Activated naive CD8-positive, alpha-beta T cell (primary cell): ENCODE measurements around the gene IL9.

ENCODE experiments used
- H3K27ac Mint-ChIP-seq: one replicate; pipeline ENCODE4 v1.8.0; 2021; ENCODE audit warnings: mixed read lengths
- H3K27me3 Mint-ChIP-seq: one replicate; pipeline ENCODE4 v1.8.0; 2021; ENCODE audit warnings: mixed read lengths
- H3K36me3 Mint-ChIP-seq: one replicate; pipeline ENCODE4 v1.8.0; 2021; ENCODE audit warnings: mixed read lengths
- H3K4me1 Mint-ChIP-seq: one replicate; pipeline ENCODE4 v1.8.0; 2021; ENCODE audit warnings: low read depth, mixed read lengths
- H3K4me3 Mint-ChIP-seq: one replicate; pipeline ENCODE4 v1.8.0; 2021; ENCODE audit warnings: mild to moderate bottlenecking, mixed read lengths
- H3K9me3 Mint-ChIP-seq: one replicate; pipeline ENCODE4 v1.8.0; 2021; ENCODE audit warnings: low read depth, mixed read lengths

IL9 gene

DNA sequence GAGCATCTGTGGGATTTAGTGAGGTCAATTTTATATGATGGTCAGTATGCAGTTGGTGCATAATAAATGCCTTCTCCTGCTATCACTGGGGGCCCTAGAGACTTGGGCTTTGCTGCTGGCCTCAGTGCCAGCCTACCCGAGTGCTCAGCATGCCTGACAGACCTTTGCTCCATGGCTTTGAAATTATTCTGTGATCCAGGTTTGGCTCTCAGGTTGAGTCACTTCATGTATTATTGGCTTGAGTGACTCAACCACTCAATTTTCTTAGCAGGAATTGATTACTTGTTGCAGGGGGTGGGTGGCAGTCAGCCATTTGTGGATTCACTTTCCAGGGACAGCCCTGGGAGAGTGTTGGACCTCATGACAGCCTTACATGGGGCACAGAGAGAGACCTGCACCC lies 47.7 kb downstream of the IL9 start:
- Mint-ChIP-seq H3K4me3 (no peak overlapping the region), H3K36me3 (no peaks in the 10 kb centered on the region), H3K4me1 (no peaks in the 10 kb centered on the region), H3K27ac (no peak overlapping the region), H3K27me3 (peaks cover 4% of the 10 kb centered on the region), H3K9me3 (no peaks in the 10 kb centered on the region)

DNA sequence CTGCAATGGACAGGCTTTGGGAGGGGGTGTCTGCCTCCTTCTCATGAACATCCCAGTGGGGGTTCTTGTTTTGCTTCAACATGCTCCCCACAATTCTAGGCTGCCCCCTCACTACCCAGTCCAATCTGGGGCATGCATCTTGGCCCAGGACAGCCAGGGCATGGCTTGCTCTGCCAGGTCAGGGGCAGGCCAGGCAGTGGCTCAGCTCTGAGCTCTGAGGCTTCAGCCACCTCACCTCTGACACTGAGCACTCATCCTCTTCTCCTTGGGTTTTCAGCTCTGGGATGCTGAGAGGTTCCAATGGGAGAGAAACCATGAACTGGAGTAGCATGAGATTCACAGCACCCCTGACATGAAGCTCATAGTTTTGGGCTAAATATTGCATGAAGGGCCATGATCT lies 49.3 kb downstream of the IL9 start:
- H3K27me3 Mint-ChIP-seq, result peaks cover 4% of the 10 kb centered on the region
- no peaks in the 10 kb centered on the region for H3K36me3 Mint-ChIP-seq
- H3K9me3 Mint-ChIP-seq, result no peaks in the 10 kb centered on the region
- H3K4me3 Mint-ChIP-seq, result no peak overlapping the region
- no peaks in the 10 kb centered on the region for H3K4me1 Mint-ChIP-seq
- H3K27ac Mint-ChIP-seq, result no peak overlapping the region

- peaks cover 4% of the 10 kb centered on the region for H3K9me3 Mint-ChIP-seq
- no peaks in the 10 kb centered on the region for H3K4me1 Mint-ChIP-seq
- H3K36me3 Mint-ChIP-seq, result no peaks in the 10 kb centered on the region
- H3K27ac Mint-ChIP-seq, result no peak overlapping the region
- H3K27me3 Mint-ChIP-seq, result peaks cover 4% of the 10 kb centered on the region
- no peak overlapping the region for H3K4me3 Mint-ChIP-seq
Measured at GRCh38 chr5:135843571-135844337, 51.9 kb downstream of the IL9 start.

DNA sequence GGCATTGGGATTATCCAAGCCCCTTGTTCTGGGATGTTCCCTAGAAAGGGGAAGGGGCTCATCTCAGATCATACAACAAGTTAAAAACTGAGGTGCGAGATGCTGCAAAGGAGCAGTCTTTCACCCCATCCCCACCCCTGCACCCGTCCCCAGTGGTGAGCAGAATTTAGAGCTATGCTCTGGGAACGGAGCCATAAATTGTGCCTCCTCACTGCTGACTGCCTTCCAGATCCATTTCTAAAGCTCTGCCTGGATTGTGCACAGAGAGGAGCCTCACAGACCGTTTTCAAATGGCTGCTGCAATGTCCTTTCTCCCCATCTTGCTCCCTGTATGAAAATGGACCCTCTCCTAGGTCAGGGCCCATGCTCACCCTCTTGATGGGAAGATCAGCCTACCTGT lies 52.9 kb downstream of the IL9 start:
- no peaks in the 10 kb centered on the region for H3K4me1 Mint-ChIP-seq
- H3K9me3 Mint-ChIP-seq, result peaks cover 4% of the 10 kb centered on the region
- H3K27me3 Mint-ChIP-seq, result peaks cover 4% of the 10 kb centered on the region
- no peak overlapping the region for H3K4me3 Mint-ChIP-seq
- H3K36me3 Mint-ChIP-seq, result no peaks in the 10 kb centered on the region
- H3K27ac Mint-ChIP-seq, result no peak overlapping the region
